Neutrophil (primary cell): ENCODE results near the gene RAP2B.
"Not testable (repeated sequence)": the region's sequence is repeated elsewhere in the genome, so short reads cannot be mapped to it uniquely, and the experiment has no call there.

Experiments used
- H3K27ac ChIP-seq: fragments of 200-600 bp; sonication (generic); 2 replicates; pipeline ENCODE4 v1.5.1; 2016; ENCODE audit warnings: mild to moderate bottlenecking, moderate library complexity
- H3K27me3 ChIP-seq: fragments of 200-600 bp; sonication (generic); 2 replicates; pipeline ENCODE4 v1.6.0; 2016; ENCODE audit warnings: mild to moderate bottlenecking
- H3K36me3 ChIP-seq: fragments of 200-600 bp; sonication (generic); 2 replicates; pipeline ENCODE4 v1.5.1; 2017
- H3K4me1 ChIP-seq, 2 experiments: fragments of 200-600 bp in 1 of 2; sonication (generic) in 1 of 2; 1 replicate in 1 of 2; 2 replicates in 1 of 2; pipeline versions ENCODE4 v1.5.1 to v1.6.1; 2013 to 2016; ENCODE audit warnings: low read depth in 1 of 2, low read length in 1 of 2, mild to moderate bottlenecking in 1 of 2, moderate library complexity in 1 of 2; ENCODE audit not compliant: control insufficient read depth in 1 of 2, insufficient read depth in 1 of 2
- H3K4me3 ChIP-seq, 2 experiments: fragments of 200-600 bp in 1 of 2; sonication (generic) in 1 of 2; 1 replicate in 1 of 2; 2 replicates in 1 of 2; pipeline ENCODE4 v1.5.1; 2013 to 2016; ENCODE audit warnings: low read depth in 1 of 2, low read length in 1 of 2, mild to moderate bottlenecking in 1 of 2, moderate library complexity in 1 of 2
- H3K9me3 ChIP-seq: fragments of 200-600 bp; sonication (generic); 2 replicates; pipeline ENCODE4 v1.5.1; 2016
- TF ChIP-seq, protein P1 (sequence below): fragments of 200-600 bp; sonication (generic); IDR thresholded peaks from 2 replicates; pipeline ENCODE4 v1.5.1; 2016; ENCODE audit warnings: antibody characterized with exemption

Gene RAP2B

DNA sequence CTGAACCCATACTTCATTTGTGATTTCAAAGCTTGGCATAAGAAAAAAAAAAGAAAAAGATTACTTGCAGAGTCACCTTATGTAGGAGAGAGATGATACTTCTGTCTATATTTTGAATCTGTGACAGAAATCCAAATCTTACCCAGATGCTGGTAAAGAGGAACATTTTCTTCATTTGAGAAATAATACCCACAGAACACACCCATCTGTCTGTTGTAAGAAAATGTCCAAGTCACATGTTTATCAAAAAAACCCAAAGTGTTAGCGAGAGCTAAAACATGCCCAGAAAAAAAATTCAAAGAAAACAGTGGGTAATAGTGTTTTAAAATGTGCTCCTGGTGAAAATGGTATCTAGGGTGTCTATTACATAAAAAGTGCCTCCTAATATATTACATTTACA is 18.0 kb upstream of the RAP2B start:
- TF ChIP-seq, protein P1, sequence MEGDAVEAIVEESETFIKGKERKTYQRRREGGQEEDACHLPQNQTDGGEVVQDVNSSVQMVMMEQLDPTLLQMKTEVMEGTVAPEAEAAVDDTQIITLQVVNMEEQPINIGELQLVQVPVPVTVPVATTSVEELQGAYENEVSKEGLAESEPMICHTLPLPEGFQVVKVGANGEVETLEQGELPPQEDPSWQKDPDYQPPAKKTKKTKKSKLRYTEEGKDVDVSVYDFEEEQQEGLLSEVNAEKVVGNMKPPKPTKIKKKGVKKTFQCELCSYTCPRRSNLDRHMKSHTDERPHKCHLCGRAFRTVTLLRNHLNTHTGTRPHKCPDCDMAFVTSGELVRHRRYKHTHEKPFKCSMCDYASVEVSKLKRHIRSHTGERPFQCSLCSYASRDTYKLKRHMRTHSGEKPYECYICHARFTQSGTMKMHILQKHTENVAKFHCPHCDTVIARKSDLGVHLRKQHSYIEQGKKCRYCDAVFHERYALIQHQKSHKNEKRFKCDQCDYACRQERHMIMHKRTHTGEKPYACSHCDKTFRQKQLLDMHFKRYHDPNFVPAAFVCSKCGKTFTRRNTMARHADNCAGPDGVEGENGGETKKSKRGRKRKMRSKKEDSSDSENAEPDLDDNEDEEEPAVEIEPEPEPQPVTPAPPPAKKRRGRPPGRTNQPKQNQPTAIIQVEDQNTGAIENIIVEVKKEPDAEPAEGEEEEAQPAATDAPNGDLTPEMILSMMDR = no peak
- Histone ChIP-seq H3K9me3 (no peaks in the 10 kb centered on the region), H3K36me3 (no peaks in the 10 kb centered on the region), H3K27me3 (no peaks in the 10 kb centered on the region), H3K4me3 (no peak overlapping the region), H3K4me1 (peaks cover 2 to 13% of the 10 kb centered on the region in 2 experiments), H3K27ac (no peak overlapping the region)

DNA sequence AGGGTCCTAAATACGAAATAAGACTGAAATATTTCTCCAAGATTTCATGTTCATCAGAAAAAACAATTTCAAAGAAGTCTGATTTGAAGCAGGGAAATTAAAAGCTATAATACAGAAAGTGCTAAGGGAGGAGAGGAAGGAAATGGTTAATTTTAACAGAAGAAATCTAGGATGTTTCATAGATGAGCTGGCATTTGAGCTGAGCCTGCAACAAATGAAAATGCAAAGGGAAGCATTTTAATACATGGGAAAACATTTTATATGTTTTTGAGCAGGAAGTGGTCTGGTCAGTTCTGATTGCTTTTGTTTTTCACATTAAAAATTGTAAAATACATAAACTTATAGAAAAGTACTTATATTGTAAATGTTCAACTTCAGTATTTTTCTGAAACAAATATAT is 17.2 kb upstream of the RAP2B start:
- TF ChIP-seq, protein P1 = no peak
- no peak overlapping the region for H3K4me3 ChIP-seq
- H3K36me3 ChIP-seq = no peaks in the 10 kb centered on the region
- peaks cover 0 to 9% of the 10 kb centered on the region in 2 experiments for H3K4me1 ChIP-seq
- H3K9me3 ChIP-seq = no peaks in the 10 kb centered on the region
- no peaks in the 10 kb centered on the region for H3K27me3 ChIP-seq
- H3K27ac ChIP-seq = no peak overlapping the region

DNA sequence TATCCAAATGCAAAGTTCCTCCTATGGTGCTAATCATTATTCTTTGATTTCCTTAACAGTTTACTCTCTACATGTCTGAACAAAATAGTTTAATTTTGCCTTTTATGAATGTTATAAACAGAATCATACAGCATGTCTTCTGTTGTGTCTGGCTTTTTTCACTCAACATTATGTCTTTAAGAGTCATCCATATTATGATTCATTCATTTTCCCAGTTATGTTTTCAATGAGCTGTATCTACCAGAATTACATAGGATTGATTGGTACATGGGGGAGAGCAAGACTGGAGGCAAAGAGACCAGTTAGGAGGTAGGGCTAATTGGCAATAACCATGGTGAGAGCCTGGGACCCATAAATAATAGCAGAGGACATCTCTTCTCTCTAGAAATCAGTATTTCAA is 16.6 kb upstream of the RAP2B start:
- peaks cover 0 to 9% of the 10 kb centered on the region in 2 experiments for H3K4me1 ChIP-seq
- no peaks in the 10 kb centered on the region for H3K27me3 ChIP-seq
- no peak overlapping the region for H3K4me3 ChIP-seq
- H3K9me3 ChIP-seq = no peaks in the 10 kb centered on the region
- TF ChIP-seq, protein P1 = no peak
- H3K27ac ChIP-seq = no peak overlapping the region
- H3K36me3 ChIP-seq = no peaks in the 10 kb centered on the region

DNA sequence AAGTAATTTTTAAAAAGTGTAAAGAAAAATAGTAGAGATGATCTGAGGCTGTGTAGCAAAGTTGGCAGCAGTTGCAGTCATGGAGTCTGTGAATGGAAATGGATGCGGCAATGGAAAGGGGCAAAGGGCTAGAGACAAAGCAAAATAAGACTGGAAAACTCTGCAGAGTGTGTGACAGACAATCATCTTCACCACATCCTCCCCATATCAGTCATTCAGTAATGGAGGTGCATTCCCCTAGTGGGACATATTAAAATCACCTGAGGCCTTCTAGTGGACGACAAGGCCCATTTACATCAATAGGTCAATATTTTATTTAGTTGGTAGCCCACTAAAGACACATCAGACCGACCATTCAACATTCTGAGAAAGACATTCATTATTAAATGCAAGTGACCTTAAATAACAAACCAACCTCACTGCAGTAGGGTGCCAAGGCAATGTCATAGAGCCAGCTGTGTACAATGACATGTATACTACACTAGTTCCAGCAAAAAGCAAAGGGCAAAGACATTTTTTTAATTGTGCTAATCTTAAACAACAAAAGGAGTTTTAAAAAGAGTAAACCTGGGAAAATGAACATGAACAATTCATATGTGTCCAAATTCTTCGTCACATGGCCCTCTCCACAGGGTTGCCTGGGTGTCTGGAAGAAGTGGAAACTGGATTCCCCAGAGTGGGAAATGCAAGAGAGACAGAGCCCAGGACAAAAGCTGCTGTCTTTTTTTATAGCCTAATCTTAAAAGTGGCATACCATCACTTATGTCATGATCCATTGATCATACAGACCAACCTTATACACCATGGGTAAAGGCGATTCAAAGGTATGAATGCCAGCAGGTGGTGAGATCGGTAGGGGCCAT is 15.6 kb upstream of the RAP2B start:
- TF ChIP-seq, protein P1 = no peak
- no peak overlapping the region for H3K4me3 ChIP-seq
- H3K4me1 ChIP-seq = peaks cover 0 to 9% of the 10 kb centered on the region in 2 experiments
- H3K36me3 ChIP-seq = no peaks in the 10 kb centered on the region
- no peaks in the 10 kb centered on the region for H3K9me3 ChIP-seq
- no peak overlapping the region for H3K27ac ChIP-seq
- H3K27me3 ChIP-seq = no peaks in the 10 kb centered on the region

DNA sequence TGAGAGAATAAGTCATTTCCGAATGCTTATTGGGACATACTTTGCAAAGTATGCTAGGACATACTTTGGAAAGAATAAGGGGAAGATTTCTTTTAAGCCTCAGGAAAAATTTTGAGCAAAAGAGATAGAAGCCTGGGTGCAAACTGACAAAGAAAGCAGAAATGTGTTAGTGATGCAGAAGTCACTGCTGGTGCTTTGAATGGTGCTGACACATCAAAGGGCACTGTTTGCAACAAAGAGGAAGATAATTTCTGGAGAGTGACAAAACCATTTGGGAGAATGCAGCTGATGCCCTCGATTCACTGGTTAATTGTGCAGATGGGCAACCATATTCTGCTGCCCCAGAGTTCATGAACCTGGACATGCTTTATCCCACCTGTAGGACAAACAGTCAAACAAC is 11.0 kb upstream of the RAP2B start:
- H3K4me1 ChIP-seq = no peaks in the 10 kb centered on the region
- H3K36me3 ChIP-seq = no peaks in the 10 kb centered on the region
- no peaks in the 10 kb centered on the region for H3K27me3 ChIP-seq
- no peak overlapping the region for H3K27ac ChIP-seq
- H3K9me3 ChIP-seq = no peaks in the 10 kb centered on the region
- H3K4me3 ChIP-seq = no peak overlapping the region
- TF ChIP-seq, protein P1 = no peak

DNA sequence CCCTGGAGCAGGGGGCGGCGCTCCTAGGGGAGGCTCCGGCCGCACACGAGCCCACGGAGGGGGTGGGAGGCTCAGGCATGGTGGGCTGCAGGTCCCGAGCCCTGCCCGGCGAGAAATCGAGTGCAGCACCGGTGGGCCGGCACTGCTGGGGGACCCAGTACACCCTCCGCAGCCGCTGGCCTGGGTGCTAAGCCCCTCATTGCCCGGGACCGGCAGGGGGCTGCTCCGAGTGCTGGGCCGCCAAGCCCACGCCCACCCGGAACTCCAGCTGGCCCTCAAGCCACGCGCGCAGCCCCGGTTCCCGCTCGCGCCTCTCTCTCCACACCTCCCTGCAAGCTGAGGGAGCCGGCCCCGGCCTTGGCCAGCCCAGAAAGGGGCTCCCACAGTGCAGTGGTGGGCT is 6.2 kb upstream of the RAP2B start:
- not testable (repeated sequence) for H3K9me3 ChIP-seq, H3K27me3 ChIP-seq, H3K27ac ChIP-seq, H3K36me3 ChIP-seq, H3K4me1 ChIP-seq, H3K4me3 ChIP-seq
